Fibroblast of peridontal ligament (primary cell): ENCODE data around the gene EP400.
A peak's percentile ranks its signal among the peaks of the same experiment; 100 is the strongest.
"Not testable (repeated sequence)": the region's sequence is repeated elsewhere in the genome, so short reads cannot be mapped to it uniquely, and the experiment has no call there.

Experiments used
- DNase-seq: peaks from one replicate; pipeline ENCODE4 v3.0.0-alpha.2; 2010; ENCODE audit errors: extremely low read depth

The EP400 gene

DNA sequence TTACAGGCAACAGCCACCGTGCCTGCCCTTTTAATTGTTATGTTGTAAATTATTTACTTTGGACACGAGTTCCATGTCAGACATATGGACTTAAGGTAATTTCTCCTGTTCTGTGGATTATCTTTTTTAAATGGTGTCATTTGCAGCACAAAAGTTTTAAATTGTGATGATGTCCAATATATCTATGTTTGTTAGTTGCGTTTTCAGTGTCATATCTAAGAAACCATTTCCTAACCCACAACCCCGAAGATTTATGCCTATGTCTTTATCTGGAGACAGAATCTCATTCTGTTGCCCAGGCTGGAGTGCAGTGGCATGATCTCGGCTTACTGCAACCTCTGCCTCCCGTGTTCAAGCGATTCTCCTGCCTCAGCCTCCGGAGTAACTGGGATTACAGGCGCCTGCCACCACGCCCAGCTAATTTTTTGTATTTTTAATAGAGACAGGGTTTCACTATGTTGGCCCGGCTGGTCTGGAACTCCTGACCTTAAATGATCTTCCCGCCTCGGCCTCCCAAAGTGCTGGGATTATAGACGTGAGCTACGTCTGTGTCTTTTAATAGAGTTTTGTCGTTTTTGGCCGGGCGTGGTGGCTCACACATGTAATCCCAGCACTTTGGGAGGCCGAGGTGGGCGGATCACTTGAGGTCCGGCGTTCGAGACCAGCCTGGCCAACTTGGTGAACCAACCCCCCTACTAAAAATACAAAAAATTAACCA lies 870 bp upstream of the EP400 start:
- not testable (repeated sequence) for DNase-seq

GRCh38 chr12:131950182-131950913 lies 606 bp downstream of the EP400 start:
- DNase-seq = no peak

DNA sequence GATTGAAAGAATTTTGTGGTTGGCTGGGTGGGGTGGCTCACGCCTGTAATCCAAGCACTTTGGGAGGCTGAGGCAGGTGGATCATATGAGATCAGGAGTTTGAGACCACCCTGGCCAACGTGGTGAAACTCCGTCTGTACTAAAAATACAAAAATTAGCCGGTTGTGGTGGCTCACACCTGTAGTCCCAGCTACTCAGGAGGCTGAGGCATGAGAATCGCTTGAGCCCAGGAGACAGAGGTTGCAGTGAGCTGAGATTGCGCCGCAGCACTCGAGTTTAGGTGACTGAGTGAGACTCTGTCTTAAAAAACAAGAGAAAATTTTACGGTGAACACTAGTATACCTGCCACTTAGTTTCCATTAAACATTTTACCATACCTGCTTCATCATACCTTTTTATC lies 4.1 kb downstream of the EP400 start:
- not testable (repeated sequence) for DNase-seq

GRCh38 chr12:131954460-131954859 lies 4.7 kb downstream of the EP400 start:
- DNase-seq = not testable (repeated sequence)

DNA sequence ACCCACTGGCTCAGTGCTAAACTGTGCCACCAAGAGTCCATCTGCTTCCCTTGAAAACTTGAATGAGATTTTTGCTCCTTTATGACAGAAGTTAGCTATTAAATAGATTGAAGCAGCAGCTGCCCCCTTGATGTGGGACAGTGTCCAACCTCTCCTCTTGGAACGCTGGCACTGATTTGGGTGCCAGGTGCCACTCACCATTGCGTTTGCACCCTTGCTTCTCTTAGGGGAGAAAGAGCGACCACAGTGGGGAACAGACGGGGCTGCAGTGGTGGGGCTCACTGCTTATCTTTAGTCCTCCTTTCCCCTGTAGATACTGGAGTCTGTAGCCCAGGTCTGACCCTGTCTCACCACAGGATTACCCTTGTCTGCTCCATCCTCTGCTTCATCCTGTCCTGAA lies 9.4 kb downstream of the EP400 start:
- no peak for DNase-seq

- DNase-seq = no peak
These were observed 10.2 kb downstream of the EP400 start for GRCh38 chr12:131959641-131960589.

- DNase-seq = not testable (repeated sequence)
These were observed 11.0 kb downstream of the EP400 start for GRCh38 chr12:131960590-131961325.

DNA sequence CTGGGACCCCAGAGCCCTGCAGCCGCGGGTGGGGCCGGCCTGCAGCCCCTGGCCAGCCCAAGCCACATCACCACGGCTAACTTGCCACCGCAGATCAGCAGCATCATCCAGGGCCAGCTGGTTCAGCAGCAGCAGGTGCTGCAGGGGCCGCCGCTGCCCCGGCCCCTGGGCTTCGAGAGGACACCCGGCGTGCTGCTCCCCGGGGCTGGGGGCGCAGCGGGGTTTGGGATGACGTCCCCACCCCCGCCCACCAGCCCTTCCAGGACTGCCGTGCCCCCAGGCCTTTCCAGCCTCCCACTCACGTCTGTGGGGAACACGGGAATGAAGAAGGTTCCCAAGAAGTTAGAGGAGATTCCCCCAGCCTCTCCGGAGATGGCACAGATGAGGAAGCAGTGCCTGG lies 11.6 kb downstream of the EP400 start:
- DNase-seq = not testable (repeated sequence)

GRCh38 chr12:131962069-131962468 lies 12.3 kb downstream of the EP400 start:
- no peak for DNase-seq

DNA sequence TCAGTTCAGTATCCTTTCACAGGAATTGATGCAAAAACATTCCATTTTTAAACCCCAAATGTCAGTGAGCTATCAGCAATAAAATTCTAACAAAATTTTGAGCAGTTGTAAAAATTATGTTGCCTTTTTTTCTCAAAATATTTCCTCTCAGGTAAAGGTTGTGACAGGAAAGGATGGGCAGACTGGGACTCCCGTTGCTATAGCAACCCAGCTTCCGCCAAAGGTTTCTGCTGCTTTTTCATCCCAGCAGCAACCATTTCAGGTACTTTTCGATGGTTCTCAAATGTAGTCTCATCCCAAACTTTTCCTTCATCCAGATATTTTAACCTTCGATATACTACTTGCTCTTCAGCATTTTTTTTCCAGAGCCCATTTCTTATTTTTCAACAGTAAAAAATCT lies 13.6 kb downstream of the EP400 start:
- DNase-seq = no peak

DNA sequence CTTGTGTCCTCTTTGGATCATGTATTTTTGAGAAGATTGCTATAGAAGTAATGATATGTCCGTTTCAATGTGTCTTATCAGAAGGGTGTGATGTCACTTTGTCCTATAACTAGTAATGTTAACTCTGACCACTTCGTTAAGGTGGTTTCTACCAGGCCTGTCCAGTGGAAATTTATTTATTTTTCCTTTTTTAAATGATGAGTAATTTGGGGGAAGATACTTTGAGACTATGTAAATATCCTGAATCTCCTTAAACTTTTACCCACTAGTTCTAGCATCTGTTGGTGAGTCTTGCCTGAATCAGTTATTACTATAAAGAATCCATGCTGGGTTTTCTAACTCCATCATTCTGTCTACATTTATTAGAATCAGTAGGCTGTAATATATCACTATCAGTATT lies 15.3 kb downstream of the EP400 start:
- DNase-seq = peak; percentile 26

DNA sequence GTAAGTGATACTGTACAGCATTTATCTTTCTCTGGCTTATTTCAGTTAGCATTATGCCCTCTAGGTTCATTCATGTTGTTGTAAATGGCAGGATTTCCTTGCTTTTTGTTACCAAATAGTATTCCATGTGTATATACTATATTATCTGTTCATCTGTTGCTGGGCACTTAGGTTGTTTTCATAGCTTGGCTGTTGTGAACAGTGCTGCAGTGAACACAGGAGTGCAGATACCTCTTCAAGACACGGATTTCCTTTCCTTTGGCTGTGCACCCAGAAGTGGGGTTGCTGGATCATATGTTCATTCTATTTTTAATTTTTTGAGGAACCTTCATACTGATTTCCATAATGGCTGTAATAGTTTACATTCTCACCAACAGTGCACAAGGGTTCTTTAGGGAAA lies 21.5 kb downstream of the EP400 start:
- DNase-seq = no peak

DNA sequence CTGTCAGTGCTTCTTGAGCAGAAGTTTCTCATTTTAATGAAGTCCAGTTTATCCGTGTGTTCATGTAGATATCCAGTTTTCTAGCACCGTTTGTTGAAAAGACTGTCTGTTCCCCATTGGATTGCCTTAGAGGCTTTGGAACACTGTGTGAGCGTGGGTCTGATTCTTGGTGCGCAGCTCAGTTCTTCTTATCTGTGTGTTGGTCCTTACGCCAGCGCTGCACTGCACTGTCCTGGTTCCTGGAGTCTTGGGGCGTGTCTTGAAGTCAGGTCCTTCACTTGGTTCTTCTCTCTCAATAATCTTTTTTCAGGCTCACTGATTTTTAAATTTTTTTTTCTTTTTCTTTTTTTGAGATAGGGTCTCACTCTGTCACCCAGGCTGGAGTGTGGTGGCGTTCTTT lies 25.5 kb downstream of the EP400 start:
- DNase-seq = no peak

GRCh38 chr12:131979606-131980005 lies 29.9 kb downstream of the EP400 start:
- DNase-seq = no peak

- peak; percentile 27 for DNase-seq
These were observed 30.5 kb downstream of the EP400 start for GRCh38 chr12:131980263-131980662.

DNA sequence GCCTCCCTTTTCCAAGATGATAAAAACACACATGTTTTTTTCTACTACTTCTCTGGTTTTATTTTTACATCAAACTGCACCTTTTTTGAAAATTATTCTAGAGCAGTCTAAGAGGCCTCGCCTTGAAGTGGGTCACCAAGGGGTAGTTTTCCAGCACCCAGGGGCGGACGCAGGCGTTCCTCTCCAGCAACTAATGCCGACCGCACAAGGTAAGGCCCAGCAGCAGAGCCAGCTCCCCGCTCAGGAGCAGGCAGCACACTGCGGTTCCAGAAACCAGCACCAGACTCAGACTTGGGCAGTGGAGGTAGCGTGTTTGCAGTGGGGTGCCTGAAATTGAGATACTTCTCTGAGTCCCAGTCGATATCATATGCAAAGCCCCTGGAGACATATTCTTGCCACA lies 31.6 kb downstream of the EP400 start:
- DNase-seq = no peak

DNA sequence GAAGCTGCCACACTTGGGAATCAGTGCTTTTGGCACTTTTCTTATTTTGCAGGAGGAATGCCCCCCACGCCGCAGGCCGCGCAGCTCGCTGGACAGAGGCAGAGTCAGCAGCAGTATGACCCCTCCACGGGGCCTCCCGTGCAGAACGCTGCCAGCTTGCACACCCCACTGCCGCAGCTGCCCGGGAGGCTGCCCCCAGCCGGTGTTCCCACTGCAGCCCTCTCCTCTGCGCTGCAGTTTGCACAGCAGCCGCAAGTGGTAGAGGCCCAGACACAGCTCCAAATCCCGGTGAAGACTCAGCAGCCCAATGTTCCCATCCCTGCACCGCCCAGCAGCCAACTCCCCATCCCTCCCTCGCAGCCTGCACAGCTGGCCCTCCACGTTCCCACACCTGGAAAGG lies 32.3 kb downstream of the EP400 start:
- no peak for DNase-seq

DNA sequence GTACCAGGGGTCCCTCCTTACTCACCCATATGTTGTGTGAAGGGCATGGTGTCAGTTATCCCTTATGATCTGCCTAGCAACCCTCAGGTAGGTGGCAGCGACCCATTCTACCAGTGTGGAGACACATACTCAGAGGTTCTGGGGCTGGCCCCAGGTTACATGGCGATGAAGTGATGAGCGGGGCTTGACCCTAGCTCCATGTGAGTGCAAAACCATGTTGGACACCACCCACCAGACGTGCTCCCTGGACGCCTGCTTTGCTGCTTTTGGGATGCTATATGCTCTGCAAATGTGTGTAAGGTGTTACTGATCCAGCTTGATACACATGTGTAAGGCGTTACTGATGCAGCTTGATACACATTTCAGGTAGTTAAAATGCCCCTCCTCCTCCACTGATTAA lies 33.3 kb downstream of the EP400 start:
- no peak for DNase-seq

GRCh38 chr12:131983554-131983953 lies 33.8 kb downstream of the EP400 start:
- no peak for DNase-seq

- no peak for DNase-seq
These were observed 34.6 kb downstream of the EP400 start for GRCh38 chr12:131984334-131984733.

GRCh38 chr12:131985510-131985875 lies 35.8 kb downstream of the EP400 start:
- not testable (repeated sequence) for DNase-seq

DNA sequence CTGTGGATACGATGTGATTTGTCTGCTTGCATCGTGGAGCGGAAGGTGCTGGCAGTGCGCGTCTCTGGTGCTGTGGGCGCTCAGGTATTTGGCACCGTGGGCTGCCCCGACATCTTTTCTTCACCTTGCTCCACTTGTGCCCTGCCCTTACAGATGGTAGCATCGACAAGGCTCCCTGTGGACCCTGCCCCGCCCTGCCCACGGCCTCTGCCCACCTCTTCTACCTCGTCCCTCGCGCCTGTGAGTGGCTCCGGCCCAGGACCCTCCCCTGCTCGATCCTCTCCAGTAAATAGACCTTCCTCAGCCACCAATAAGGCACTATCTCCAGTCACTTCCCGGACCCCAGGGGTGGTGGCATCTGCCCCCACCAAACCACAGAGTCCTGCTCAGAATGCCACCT lies 36.6 kb downstream of the EP400 start:
- DNase-seq = no peak
